ENCODE results near the gene MEG3. TPM values are rescaled to one million over a fixed set of nuclear protein-coding genes. Genes with fewer than 3 reads are reported as not detected.

MEG3 gene
- total and polyA plus RNA-seq, 7 donors, result 3.5 to 168 (median 28.0) TPM

DNA sequence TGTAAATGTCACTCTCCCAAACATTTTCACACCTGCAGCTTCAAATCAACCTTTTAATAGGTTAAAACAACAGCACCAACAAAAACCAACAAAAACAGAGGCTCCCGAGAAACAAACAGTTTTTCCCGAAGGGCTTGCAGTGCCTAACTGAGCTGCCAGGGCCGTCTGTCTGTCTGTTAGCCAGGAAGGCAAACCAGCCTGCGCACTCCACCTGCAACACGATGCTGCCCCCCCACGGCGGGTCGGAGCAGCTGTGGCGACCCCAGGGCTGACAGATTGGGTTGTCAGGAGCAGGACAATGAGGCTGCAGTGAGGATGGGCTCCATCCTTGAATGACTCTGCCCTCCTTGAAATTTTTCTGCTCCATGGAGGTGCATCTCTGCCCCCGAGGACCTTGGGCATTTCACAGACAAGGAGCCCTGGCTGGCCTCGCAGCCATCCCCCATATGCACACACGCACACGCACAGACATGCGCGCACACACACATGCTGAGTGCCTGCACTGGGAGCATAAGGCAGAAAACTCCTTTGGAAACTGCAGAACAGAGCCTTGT lies 75.0 kb downstream of the MEG3 start:
- WGBS, 2 donors, result 36 to 59% methylated on average over 15 of the region's 15 CpGs
- peak; percentile 66 for DNase-seq
- intact Hi-C loops (cut with DNase I), result no loop called here
- no peak overlapping the region for H3K27ac ChIP-seq
- H3K27me3 ChIP-seq, result peaks cover 4 to 84% (median 49%) of the 10 kb centered on the region in 3 donors
- H3K4me3 ChIP-seq, result no peak overlapping the region
- no peaks in the 10 kb centered on the region for H3K36me3 ChIP-seq
- H3K9me3 ChIP-seq, result no peaks in the 10 kb centered on the region
- TF ChIP-seq POLR2AphosphoS5 (IDR thresholded peaks at IDR 0.05), result no peak
- TF ChIP-seq EP300 (IDR thresholded peaks at IDR 0.05), result no peak
- TF ChIP-seq, protein P1, sequence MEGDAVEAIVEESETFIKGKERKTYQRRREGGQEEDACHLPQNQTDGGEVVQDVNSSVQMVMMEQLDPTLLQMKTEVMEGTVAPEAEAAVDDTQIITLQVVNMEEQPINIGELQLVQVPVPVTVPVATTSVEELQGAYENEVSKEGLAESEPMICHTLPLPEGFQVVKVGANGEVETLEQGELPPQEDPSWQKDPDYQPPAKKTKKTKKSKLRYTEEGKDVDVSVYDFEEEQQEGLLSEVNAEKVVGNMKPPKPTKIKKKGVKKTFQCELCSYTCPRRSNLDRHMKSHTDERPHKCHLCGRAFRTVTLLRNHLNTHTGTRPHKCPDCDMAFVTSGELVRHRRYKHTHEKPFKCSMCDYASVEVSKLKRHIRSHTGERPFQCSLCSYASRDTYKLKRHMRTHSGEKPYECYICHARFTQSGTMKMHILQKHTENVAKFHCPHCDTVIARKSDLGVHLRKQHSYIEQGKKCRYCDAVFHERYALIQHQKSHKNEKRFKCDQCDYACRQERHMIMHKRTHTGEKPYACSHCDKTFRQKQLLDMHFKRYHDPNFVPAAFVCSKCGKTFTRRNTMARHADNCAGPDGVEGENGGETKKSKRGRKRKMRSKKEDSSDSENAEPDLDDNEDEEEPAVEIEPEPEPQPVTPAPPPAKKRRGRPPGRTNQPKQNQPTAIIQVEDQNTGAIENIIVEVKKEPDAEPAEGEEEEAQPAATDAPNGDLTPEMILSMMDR (IDR thresholded peaks at IDR 0.05), result peak in 1 of 4 experiments; percentile 4
- H3K4me1 ChIP-seq, result peaks cover 0 to 30% (median 13%) of the 10 kb centered on the region in 4 donors

- peak; percentile 55 for DNase-seq
- H3K36me3 ChIP-seq, result no peaks in the 10 kb centered on the region
- H3K27ac ChIP-seq, result no peak overlapping the region
- TF ChIP-seq, protein P1 (IDR thresholded peaks at IDR 0.05), result no peak
- no peak for TF ChIP-seq POLR2A (IDR thresholded peaks at IDR 0.05)
- no peak for TF ChIP-seq POLR2AphosphoS5 (IDR thresholded peaks at IDR 0.05)
- WGBS, 2 donors, result 88 to 90% methylated on average over 12 of the region's 12 CpGs
- H3K4me3 ChIP-seq, result no peak overlapping the region
- H3K9me3 ChIP-seq, result no peaks in the 10 kb centered on the region
- peaks cover 4 to 84% (median 49%) of the 10 kb centered on the region in 3 donors for H3K27me3 ChIP-seq
- intact Hi-C loops (cut with DNase I), result no loop called here
- H3K4me1 ChIP-seq, result peaks cover 0 to 30% (median 13%) of the 10 kb centered on the region in 4 donors
Measured at GRCh38 chr14:100901391-100902183, 75.7 kb downstream of the MEG3 start.

DNA sequence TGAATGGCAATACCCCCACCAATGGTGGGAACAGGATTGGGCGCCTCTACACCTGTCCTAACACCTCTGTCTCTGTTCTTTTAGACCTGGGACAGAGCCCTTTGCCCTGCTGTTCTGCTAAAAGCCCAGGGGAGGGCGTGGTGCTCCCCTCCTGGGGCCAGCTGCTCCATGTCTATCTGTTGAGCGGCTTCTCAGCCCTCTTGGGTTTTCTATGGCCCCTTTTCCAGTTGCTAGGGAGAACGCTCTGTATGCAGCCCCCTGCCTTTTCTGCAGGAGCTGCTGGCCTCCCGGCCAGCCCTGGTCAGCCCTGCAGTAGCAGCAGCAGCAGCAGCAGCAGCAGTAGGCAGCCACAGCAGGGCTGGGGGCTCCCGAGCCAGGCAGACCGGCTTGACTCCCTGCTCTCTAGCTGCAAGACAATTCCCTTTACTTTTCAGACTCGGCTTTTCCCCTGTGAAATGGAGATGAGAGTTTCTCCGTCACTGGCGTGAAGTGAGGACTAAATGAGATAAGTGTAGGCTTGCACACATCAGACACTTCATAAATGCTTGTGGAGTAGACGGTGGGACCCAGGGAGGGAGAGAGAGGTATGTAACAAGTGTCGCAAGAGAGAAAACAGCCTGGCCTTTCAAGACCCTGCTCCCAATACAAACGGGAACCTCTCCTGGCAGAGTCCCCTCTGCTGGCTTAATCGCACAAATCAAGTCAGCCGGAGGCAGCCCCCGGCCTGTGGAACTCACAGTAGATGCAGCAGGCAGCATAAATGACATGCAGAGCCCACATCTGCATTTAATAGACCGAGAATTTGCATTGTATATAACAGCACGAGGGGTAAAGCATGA lies 76.6 kb downstream of the MEG3 start:
- DNase-seq, result peak; percentile 38
- no peaks in the 10 kb centered on the region for H3K9me3 ChIP-seq
- 76 to 77% methylated on average over 18 of the region's 18 CpGs for WGBS, 2 donors
- H3K27me3 ChIP-seq, result peaks cover 4 to 86% (median 49%) of the 10 kb centered on the region in 3 donors
- H3K4me3 ChIP-seq, result no peak overlapping the region
- H3K27ac ChIP-seq, result no peak overlapping the region
- intact Hi-C loops (cut with DNase I), result no loop called here
- peaks cover 0 to 30% (median 13%) of the 10 kb centered on the region in 4 donors for H3K4me1 ChIP-seq
- TF ChIP-seq POLR2AphosphoS5 (IDR thresholded peaks at IDR 0.05), result no peak
- TF ChIP-seq, protein P1 (IDR thresholded peaks at IDR 0.05), result no peak
- TF ChIP-seq POLR2A (IDR thresholded peaks at IDR 0.05), result no peak
- TF ChIP-seq EP300 (IDR thresholded peaks at IDR 0.05), result no peak
- H3K36me3 ChIP-seq, result no peaks in the 10 kb centered on the region

GRCh38 chr14:100903134-100903468 lies 77.2 kb downstream of the MEG3 start:
- intact Hi-C loops (cut with DNase I), result no loop called here
- Histone ChIP-seq H3K4me1 (peaks cover 0 to 30% (median 13%) of the 10 kb centered on the region in 4 donors), H3K27ac (no peak overlapping the region), H3K4me3 (no peak overlapping the region), H3K9me3 (no peaks in the 10 kb centered on the region), H3K36me3 (no peaks in the 10 kb centered on the region), H3K27me3 (peaks cover 4 to 88% (median 49%) of the 10 kb centered on the region in 3 donors)
- 84 to 88% methylated on average over 10 of the region's 10 CpGs for WGBS, 2 donors
- peak; percentile 28 for DNase-seq
- no peak for TF ChIP-seq POLR2AphosphoS5 (IDR thresholded peaks at IDR 0.05)

- 68 to 74% methylated on average over 12 of the region's 12 CpGs for WGBS, 2 donors
- H3K4me3 ChIP-seq, result no peak within 1 kb of the TSS
- H3K4me1 ChIP-seq, result peaks cover 0 to 30% (median 13%) of the 10 kb centered on the region in 4 donors
- peaks cover 4 to 82% (median 49%) of the 10 kb centered on the region in 3 donors for H3K27me3 ChIP-seq
- no peaks in the 10 kb centered on the region for H3K36me3 ChIP-seq
- no peak for TF ChIP-seq POLR2AphosphoS5 (IDR thresholded peaks at IDR 0.05)
- no peak for TF ChIP-seq POLR2A (IDR thresholded peaks at IDR 0.05)
- TF ChIP-seq EP300 (IDR thresholded peaks at IDR 0.05), result no peak
- TF ChIP-seq, protein P1 (IDR thresholded peaks at IDR 0.05), result no peak
- intact Hi-C loops (cut with DNase I), result no loop called here
- H3K27ac ChIP-seq, result no peak within 1 kb of the TSS
- DNase-seq, result peak; percentile 53
- H3K9me3 ChIP-seq, result no peaks in the 10 kb centered on the region
Measured at GRCh38 chr14:100903672-100904185, 77.8 kb downstream of the MEG3 start, which contains the start of gene RTL1. TSS of gene RTL1 (minus strand) at chr14:100903722. CDS start at chr14:100884788, 18,934 bp downstream.
